ENCODE data around the gene FAM120B.

Gene FAM120B

DNA sequence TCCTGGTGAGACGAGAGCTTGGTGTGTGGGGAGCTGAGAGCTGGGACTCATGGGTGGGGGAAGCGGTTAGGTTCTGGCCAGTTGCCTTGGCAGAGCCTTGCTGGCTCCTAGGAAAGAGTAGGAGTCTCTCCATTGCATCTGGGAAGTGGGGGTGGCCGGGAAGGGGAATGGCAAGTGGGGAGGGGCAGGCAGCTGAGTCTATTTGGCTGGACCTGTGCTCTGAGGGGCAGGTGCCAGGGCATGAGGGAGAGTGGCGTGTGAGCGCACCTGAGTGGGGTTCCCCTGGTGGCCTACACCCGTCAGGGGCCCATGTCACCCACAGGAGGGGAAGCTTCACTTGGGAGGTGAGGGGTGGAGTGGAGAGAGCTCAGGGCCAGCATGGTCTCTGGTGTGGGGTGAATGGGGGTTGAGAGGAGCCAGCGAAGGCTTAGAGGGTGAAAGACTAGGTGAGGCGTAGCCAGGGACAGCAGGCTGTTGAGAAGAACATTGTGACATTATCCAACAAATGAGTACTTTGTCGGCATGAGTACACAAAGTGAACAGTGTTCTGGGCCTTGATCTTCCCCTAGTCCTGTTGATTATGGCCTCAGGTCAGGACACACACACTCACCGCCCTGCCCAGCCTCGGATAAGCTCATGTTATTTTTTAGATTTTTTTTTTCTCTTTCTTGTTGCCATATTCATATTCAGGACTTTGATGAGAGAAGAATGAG lies 59.8 kb downstream of the FAM120B start:
- no peak for TF ChIP-seq RARB (CRISPR knock-in tag; IDR thresholded peaks at IDR 0.05)
- no peak for TF ChIP-seq ZNF8 (CRISPR knock-in tag; IDR thresholded peaks at IDR 0.05)
- no peak for TF ChIP-seq PPARA (CRISPR knock-in tag; IDR thresholded peaks at IDR 0.05; ENCODE audit: borderline replicate concordance)
- TF ChIP-seq ESRRG (CRISPR knock-in tag; IDR thresholded peaks at IDR 0.05): no peak
- TF ChIP-seq ZC3H10 (CRISPR knock-in tag; IDR thresholded peaks at IDR 0.05): no peak
- no peak for TF ChIP-seq ZNF70 (CRISPR knock-in tag; IDR thresholded peaks at IDR 0.05)
- no peak for TF ChIP-seq BACH2 (CRISPR knock-in tag; IDR thresholded peaks at IDR 0.05; ENCODE audit: borderline replicate concordance)
- no peak for TF ChIP-seq SNAI2 (CRISPR knock-in tag; IDR thresholded peaks at IDR 0.05)
- TF ChIP-seq, protein P1, sequence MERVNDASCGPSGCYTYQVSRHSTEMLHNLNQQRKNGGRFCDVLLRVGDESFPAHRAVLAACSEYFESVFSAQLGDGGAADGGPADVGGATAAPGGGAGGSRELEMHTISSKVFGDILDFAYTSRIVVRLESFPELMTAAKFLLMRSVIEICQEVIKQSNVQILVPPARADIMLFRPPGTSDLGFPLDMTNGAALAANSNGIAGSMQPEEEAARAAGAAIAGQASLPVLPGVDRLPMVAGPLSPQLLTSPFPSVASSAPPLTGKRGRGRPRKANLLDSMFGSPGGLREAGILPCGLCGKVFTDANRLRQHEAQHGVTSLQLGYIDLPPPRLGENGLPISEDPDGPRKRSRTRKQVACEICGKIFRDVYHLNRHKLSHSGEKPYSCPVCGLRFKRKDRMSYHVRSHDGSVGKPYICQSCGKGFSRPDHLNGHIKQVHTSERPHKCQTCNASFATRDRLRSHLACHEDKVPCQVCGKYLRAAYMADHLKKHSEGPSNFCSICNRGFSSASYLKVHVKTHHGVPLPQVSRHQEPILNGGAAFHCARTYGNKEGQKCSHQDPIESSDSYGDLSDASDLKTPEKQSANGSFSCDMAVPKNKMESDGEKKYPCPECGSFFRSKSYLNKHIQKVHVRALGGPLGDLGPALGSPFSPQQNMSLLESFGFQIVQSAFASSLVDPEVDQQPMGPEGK (CRISPR knock-in tag; IDR thresholded peaks at IDR 0.05; ENCODE audit: borderline replicate concordance): no peak
- TF ChIP-seq ZFP30 (CRISPR knock-in tag; IDR thresholded peaks at IDR 0.05): no peak
- TF ChIP-seq POU6F1 (CRISPR knock-in tag; IDR thresholded peaks at IDR 0.05; ENCODE audit: borderline replicate concordance, low read depth): no peak
- TF ChIP-seq ZNF565 (CRISPR knock-in tag; conservative IDR thresholded peaks at IDR 0.05; ENCODE audit: low read depth): no peak
- no peak for TF ChIP-seq OSR1 (CRISPR knock-in tag; IDR thresholded peaks at IDR 0.05)
- TF ChIP-seq TSHZ2 (CRISPR knock-in tag; IDR thresholded peaks at IDR 0.05): no peak
- TF ChIP-seq CSDC2 (CRISPR knock-in tag; IDR thresholded peaks at IDR 0.05): no peak
- no peak for TF ChIP-seq ISL1 (CRISPR knock-in tag; IDR thresholded peaks at IDR 0.05)
- no peak for TF ChIP-seq TCF4 (CRISPR knock-in tag; IDR thresholded peaks at IDR 0.05; ENCODE audit: borderline replicate concordance)
- TF ChIP-seq, protein P2, sequence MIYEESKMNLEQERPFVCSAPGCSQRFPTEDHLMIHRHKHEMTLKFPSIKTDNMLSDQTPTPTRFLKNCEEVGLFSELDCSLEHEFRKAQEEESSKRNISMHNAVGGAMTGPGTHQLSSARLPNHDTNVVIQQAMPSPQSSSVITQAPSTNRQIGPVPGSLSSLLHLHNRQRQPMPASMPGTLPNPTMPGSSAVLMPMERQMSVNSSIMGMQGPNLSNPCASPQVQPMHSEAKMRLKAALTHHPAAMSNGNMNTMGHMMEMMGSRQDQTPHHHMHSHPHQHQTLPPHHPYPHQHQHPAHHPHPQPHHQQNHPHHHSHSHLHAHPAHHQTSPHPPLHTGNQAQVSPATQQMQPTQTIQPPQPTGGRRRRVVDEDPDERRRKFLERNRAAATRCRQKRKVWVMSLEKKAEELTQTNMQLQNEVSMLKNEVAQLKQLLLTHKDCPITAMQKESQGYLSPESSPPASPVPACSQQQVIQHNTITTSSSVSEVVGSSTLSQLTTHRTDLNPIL (CRISPR knock-in tag; IDR thresholded peaks at IDR 0.05; ENCODE audit: low read depth): no peak
- TF ChIP-seq TOX (CRISPR knock-in tag; IDR thresholded peaks at IDR 0.05; ENCODE audit: borderline replicate concordance): no peak
- TF ChIP-seq ARNTL (CRISPR knock-in tag; IDR thresholded peaks at IDR 0.05; ENCODE audit: borderline replicate concordance, low read depth): no peak
- no peak for ATAC-seq

DNA sequence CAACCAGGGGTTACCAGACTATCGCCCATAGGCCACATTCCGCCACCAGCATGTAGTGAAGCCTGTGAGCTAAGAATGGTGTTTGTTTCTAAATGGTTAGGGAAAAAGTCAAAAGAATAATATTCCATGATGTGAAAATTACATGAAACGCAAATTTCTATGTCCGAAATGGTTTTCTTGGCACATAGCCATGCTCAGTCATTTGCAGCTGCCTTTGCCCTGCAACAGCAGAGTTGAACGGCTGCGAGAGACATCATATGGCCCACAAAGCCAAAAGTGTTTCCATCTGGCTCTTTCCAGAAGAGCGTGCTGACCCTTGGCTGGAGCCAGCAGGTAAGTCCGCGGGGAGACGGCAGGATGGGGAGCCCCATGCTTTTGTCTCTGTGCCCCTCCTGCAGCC lies 60.7 kb downstream of the FAM120B start:
- ATAC-seq: no peak
- no peak for TF ChIP-seq ZNF8 (CRISPR knock-in tag; IDR thresholded peaks at IDR 0.05)
- 0 out of 2 replicates have a peak, but pooled peaks have one; percentile 27 for TF ChIP-seq TSHZ2 (CRISPR knock-in tag; IDR thresholded peaks at IDR 0.05)
